ENCODE results near the gene FGG. TPM values are rescaled to one million over a fixed set of nuclear protein-coding genes. Genes with fewer than 3 reads are reported as not detected.

FGG gene
- total RNA-seq, 1 donor from 2014 or later = 236 TPM

- DNase-seq (no peak), ATAC-seq (no peak)
- no peak for TF ChIP-seq CTCF (IDR thresholded peaks at IDR 0.05)
- no peaks in the 10 kb centered on the region for H3K27me3 ChIP-seq (ENCODE audit: low read depth)
- intact Hi-C loops (cut with DNase I) = no loop called here
- no peaks in the 10 kb centered on the region for H3K9me3 ChIP-seq
- no peak overlapping the region for H3K27ac ChIP-seq
- no peaks in the 10 kb centered on the region for H3K36me3 ChIP-seq
- H3K4me3 ChIP-seq = no peak overlapping the region
- no peaks in the 10 kb centered on the region for H3K4me1 ChIP-seq
Observed at GRCh38 chr4:154566639-154567204, 45.7 kb downstream of the FGG start.

GRCh38 chr4:154565704-154566103, 46.8 kb downstream of the FGG start:
- intact Hi-C loops (cut with DNase I) = no loop called here
- H3K4me3 ChIP-seq = no peak overlapping the region
- H3K4me1 ChIP-seq = no peaks in the 10 kb centered on the region
- H3K36me3 ChIP-seq = no peaks in the 10 kb centered on the region
- no peak for DNase-seq
- no peaks in the 10 kb centered on the region for H3K9me3 ChIP-seq
- no peak for TF ChIP-seq CTCF (IDR thresholded peaks at IDR 0.05)
- no peak overlapping the region for H3K27ac ChIP-seq
- H3K27me3 ChIP-seq (ENCODE audit: low read depth) = no peaks in the 10 kb centered on the region
- ATAC-seq = no peak

- ATAC-seq = no peak
- Histone ChIP-seq H3K4me1 (no peaks in the 10 kb centered on the region), H3K27ac (no peak overlapping the region), H3K4me3 (no peak overlapping the region), H3K36me3 (no peaks in the 10 kb centered on the region), H3K9me3 (no peaks in the 10 kb centered on the region), H3K27me3 (ENCODE audit: low read depth) (no peaks in the 10 kb centered on the region)
- no peak for DNase-seq
- intact Hi-C loops (cut with DNase I) = no loop called here
- TF ChIP-seq CTCF (IDR thresholded peaks at IDR 0.05) = no peak
Observed at GRCh38 chr4:154564311-154564710, 48.1 kb downstream of the FGG start.

- H3K9me3 ChIP-seq = no peaks in the 10 kb centered on the region
Observed at GRCh38 chr4:154562697-154563254, 49.7 kb downstream of the FGG start, which contains the start of gene FGB. FGB (plus strand) TSS chr4:154563011; CDS start chr4:154563019, 8 bp downstream.

GRCh38 chr4:154560824-154561231, 51.6 kb downstream of the FGG start:
- intact Hi-C loops (cut with DNase I) = no loop called here
- no peaks in the 10 kb centered on the region for H3K9me3 ChIP-seq
- TF ChIP-seq CTCF (IDR thresholded peaks at IDR 0.05) = no peak
- no peaks in the 10 kb centered on the region for H3K4me1 ChIP-seq
- ATAC-seq (peak in 1 of 2 donors; percentile 62), DNase-seq (no peak)
- no peaks in the 10 kb centered on the region for H3K27me3 ChIP-seq (ENCODE audit: low read depth)
- no peak overlapping the region for H3K27ac ChIP-seq
- H3K36me3 ChIP-seq = no peaks in the 10 kb centered on the region
- H3K4me3 ChIP-seq = no peak overlapping the region

More at GRCh38 chr4:154562697-154563254, 49.7 kb downstream of the FGG start, which contains the start of gene FGB:
- no peak within 1 kb of the TSS for H3K4me3 ChIP-seq
- intact Hi-C loops (cut with DNase I) = no loop called here
- TF ChIP-seq CTCF (IDR thresholded peaks at IDR 0.05) = no peak
- H3K27ac ChIP-seq = no peak within 1 kb of the TSS
- DNase-seq (no peak), ATAC-seq (no peak)
- H3K4me1 ChIP-seq = no peaks in the 10 kb centered on the region
- no peaks in the 10 kb centered on the region for H3K36me3 ChIP-seq
- no peaks in the 10 kb centered on the region for H3K27me3 ChIP-seq (ENCODE audit: low read depth)

Data from lower lobe of right lung (tissue), 2 donors.